Iris pigment epithelial cell (primary cell): Measurements from ENCODE around the gene ASCL5.

ENCODE experiments used
- DNase-seq: peaks from one replicate; pipeline ENCODE4 v3.0.0-alpha.2; 2011; ENCODE audit warnings: low read depth

ASCL5 gene

DNA sequence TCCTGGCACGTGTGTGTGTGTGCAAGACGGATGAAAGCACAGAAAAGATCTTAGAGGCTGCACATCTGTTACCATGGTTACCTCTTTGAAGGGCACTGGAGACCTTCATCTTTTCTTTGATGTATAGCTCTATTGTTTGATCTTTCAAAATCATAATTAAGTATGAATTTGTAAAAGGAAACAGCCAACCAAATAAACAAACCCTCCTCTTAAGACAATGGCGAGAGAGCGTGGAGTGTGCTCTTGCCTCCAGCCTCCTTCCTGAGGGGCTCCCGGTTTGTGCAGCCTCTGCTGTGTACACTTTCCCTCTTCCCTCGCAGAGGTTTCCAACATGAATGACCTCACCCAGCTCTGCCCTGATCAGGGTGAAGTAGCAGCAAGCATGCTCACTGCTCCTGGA is 42.7 kb downstream of the ASCL5 start:
- no peak for DNase-seq

DNA sequence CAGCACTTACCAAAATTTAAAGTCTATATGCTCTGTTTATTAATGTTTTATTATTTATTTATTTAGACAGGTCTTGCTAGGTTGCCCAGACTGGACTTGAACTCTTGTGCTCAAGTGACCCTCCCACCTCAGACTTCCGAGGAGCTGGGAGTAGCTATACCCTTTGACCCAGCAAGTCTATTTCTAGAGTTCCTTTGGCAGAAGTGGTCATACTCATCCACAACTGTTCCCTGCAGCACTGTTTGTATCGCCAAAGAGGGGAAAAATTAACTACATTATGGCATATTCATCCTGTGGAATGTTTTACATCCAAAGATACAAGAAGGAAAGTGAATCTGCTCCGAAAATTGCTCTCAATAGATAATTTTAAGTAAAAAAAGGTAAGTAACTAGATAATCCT is 43.2 kb downstream of the ASCL5 start:
- no peak for DNase-seq

DNA sequence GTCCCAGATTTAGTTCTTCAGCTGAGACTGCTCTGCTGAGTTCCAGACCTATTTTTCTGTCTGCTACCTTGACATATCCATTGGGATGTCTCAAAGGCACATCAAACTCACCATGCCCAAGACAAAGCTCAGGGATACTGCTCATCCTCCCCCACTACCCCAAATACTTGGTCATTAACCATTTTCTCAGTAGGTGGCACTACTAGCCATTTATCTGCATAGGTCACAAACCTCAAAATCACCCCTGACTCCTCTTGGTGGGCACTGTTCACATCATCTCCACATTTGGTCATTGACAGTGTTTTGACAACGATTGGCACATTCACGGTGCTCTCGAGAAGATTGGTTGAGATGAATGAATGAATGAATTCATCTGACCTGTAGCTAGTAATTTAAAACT is 46.8 kb downstream of the ASCL5 start:
- no peak for DNase-seq

DNA sequence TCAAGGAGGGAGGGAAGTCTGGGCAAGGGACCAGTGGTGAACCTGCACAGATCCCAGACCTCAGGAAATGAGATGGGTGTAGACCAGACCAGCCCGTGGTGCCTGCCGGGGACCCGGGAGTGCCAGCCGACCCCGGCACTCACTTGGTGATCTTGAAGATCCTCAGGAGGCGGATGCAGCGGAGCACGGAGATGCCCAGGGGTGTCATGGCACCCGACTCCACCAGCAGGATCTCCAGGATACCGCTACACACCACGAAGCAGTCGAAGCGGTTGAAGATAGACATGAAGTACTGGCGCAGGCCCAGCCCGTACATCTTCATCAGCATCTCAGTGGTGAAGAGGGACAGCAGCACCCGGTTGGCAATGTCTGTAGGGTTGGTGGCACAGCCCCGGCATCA is 49.2 kb downstream of the ASCL5 start:
- DNase-seq = no peak

DNA sequence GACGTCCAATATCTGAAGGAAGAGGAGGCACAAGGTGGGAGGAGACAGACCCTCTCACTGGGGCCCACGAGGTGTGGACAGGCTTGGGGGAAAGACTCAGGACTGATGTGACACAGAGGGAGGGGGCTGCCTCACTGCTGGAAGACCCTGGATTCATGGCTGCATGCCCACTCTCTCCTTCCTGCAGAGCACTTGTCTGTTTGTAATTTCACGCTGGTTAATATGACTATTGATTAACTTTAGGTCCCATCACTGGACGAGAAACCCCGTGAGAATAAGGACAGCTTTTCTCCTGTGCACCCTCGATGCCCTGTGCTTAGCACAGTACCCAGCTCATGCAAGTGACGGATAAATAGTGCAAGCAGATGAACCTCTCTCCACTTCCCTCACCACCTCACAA is 49.9 kb downstream of the ASCL5 start:
- no peak for DNase-seq

DNA sequence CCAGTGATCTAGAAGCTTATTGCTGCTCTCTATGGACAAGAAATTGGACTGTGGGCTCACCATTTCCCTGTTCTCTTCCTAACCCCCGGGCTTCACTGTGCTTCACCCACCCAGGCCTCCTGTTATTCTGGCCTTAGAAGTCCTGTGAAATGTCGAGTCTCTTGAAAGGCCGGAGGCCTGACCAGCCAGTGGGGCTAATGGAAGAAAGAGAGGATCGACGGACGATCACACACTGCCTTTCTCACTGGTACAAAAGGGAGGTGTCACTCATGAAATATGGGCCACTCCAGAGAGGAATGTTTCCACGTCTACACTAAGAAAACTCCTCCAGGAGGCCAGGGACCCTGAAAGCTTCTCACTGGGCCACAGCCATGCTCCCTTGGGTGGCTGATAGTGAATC is 50.9 kb downstream of the ASCL5 start:
- no peak for DNase-seq

DNA sequence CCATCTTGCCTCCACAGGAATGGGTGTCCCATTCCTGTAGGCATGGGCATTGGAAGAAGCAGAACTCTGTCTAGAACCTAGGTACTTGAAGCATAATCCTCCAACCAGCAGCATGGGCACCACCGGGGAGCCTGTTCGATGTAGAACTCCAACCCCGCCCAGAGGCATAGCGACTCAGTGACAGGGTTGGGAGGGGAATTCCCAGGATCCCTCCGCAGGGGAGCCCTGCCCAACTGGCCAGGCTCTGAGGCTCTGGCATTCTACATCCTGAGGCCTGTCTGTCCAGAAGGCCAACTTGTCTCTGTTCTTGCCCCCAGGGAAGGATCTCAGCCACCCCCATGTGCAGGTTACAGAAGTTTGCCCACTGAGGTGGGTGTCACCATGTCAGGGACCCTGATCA is 53.0 kb downstream of the ASCL5 start:
- DNase-seq = no peak

DNA sequence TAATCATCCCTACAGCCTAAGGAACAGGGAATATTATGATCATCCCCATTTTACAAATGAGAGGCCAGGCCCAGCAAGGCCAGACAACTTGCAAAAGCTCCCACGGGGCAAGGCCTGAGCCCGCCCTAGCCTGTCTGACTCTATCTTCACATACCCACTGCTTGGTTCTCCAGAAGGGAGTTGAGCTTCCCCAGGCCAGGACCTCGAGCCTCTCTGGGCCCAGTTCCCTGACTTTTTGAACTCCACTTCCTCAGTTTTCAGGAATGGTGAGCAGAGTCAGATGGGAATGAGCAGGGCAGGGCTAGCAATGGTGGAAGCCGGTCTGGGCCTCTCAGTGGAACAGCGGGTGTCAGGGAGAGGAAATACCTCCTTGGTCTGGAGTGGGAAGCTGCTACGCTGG is 54.1 kb downstream of the ASCL5 start:
- no peak for DNase-seq

DNA sequence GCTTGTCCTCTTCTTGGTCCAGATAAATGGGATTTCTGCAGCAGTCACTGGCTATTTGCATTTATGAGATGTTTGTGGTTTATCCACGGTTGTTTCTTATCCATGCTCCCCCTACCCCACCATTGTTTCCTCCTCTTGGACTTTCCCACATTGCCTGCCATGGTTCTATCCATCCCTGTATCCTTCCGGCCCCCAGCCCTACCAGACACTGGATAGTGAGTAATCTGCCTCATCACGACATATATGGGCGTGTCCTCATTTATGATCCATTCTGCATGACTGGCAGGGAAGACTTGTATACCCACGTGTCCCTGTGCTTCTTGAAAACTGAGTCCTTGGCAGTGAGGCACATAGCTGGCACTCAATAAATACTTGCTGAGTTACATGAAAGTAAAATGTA is 54.8 kb downstream of the ASCL5 start:
- no peak for DNase-seq

DNA sequence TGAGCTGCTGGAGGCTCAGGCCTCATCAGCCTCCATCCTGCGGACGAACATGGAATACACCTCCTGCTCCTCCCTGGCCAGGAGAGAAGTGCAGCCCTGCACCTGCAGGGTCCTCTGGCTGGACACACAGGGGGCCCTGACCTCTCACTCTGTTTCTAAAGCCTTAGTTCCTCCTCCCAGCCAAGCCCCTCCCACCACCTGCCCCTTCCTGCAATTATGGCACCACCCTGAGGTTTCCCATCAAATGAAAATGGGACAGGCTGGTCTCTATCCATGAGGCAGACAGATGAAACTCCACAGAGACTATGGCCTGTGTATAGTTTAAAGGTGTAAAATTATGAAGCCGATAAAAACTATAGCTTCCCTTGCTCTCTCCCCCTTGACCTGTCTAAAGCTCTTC is 57.3 kb downstream of the ASCL5 start:
- DNase-seq = no peak

DNA sequence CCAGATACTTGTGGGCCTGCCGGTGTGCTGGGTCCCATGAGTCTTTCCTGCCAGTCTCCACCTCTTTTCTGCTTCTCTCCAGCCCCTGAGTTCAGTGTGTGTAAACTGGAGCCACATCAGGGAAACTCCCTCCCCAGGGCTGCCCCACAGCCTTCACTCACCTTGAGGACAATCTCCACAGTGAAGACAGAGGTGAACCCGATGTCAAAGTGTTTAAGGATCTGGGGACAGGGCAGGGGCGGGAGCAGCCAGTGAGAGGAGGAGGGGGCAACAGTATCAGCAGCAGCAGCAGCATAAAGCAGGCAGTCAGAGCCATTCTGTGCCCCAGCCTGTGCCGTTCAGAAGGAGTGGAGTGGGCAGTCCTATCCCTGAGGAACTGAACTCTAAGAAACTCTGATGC is 58.0 kb downstream of the ASCL5 start:
- DNase-seq = no peak

DNA sequence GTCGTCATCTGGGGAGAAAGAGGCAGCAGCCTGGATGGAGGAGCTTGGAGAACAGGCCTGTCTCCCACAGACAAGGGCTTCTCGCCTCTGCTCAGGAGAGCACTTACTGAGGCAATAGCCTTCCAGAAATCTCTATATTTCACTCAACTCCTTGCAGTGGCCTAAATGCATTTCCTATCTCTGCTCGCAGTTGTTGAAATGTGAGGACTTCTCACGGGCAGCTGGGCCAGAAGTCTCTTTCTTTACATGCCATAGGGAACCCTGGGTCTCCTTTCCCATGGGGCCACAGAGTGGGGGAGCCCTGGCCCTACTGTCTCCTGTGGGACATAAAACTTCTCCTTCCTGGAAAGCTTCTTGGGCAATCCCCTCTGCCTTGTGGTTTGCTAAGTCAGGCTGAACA is 60.0 kb downstream of the ASCL5 start:
- DNase-seq = no peak

DNA sequence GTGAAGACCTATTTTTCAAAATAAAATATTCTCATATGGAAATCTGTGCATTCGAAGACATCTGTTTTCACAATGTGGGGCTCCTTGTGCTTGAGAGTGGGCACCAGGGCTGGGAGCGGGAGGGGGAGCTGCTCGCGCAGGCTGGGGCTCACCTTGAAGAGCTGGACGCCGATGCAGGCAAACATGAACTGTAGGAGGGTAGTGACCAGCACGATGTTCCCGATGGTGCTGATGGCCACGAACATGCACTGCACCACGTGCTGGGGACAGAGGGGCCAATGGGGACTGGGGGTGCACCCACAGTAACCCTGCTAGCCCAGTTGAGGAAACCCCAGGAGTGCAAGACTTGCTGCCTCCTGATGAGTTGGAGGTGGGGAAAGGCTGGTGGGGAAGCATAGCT is 61.3 kb downstream of the ASCL5 start:
- DNase-seq = no peak

DNA sequence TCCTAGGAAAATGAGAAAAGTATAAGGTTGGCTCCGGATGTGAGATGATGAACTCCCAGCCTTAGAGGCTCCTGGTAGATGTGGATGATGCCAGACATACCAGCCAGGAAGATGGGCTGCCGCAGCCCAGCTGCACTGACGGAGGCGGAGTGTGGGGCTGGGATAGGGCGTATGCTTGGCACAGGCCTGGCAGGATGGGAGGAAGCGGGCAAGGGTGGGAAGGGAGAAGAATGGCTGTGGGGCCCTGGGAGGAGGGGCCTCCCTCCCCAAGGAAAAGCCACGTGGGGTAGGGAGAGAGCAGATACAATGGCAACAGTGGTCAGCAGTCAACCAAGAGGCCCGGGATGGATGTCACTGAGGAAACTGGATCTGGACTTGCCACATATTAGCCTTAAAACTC is 62.2 kb downstream of the ASCL5 start:
- DNase-seq = no peak
